Epithelial cell of prostate (primary cell): Measurements from ENCODE around the gene TRAF4.
"Not testable (repeated sequence)": the region's sequence is repeated elsewhere in the genome, so short reads cannot be mapped to it uniquely, and the experiment has no call there.

Experiments used
- DNase-seq: peaks from one replicate; pipeline ENCODE4 v3.0.0-alpha.2; 2011; ENCODE audit warnings: low read depth, low spot score
- H3K27ac ChIP-seq: fragments of 450-650 bp; 2 replicates; pipeline ENCODE4 v1.5.1; 2017; ENCODE audit warnings: mild to moderate bottlenecking

TRAF4 gene

DNA sequence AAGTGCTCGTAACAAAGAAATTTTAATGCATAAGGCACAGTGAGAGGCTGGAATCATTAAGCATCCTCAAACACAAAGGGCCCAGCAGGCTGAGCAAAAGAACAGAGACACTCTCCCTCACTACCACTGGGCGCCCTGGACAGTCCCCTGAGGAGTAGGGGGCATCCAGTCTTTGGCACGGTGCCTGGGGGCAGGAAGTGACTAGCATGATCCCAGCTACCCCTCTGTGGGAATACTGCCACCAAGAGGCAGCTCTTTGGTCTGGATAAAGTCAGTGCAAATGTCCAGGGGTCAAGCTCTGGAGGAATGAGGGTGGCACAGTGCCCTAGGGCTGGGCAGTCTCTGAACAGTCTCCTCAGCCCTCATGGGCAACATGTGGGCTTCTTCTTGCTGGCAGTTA is 29.5 kb upstream of the TRAF4 start:
- no peak overlapping the region for H3K27ac ChIP-seq
- DNase-seq: no peak

DNA sequence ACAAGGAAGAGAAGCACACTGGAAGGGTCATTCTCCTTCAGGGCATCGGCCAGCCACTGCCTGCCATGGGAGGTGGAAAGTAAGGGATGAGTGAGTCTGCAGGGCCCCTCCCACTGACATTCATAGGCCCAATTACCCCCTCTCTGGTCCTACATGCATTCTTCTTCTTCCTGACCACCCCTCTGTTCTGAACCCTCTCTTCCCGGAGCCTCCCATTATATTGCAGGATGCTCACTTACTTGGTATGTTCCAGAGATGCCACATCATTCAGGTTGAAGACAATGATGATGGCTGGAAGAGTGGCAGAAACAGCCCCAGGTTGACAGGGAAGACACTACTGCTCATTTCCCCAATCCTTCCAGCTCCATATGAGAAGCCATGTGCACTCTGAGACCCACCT is 28.6 kb upstream of the TRAF4 start:
- no peak for DNase-seq
- H3K27ac ChIP-seq: no peak overlapping the region

DNA sequence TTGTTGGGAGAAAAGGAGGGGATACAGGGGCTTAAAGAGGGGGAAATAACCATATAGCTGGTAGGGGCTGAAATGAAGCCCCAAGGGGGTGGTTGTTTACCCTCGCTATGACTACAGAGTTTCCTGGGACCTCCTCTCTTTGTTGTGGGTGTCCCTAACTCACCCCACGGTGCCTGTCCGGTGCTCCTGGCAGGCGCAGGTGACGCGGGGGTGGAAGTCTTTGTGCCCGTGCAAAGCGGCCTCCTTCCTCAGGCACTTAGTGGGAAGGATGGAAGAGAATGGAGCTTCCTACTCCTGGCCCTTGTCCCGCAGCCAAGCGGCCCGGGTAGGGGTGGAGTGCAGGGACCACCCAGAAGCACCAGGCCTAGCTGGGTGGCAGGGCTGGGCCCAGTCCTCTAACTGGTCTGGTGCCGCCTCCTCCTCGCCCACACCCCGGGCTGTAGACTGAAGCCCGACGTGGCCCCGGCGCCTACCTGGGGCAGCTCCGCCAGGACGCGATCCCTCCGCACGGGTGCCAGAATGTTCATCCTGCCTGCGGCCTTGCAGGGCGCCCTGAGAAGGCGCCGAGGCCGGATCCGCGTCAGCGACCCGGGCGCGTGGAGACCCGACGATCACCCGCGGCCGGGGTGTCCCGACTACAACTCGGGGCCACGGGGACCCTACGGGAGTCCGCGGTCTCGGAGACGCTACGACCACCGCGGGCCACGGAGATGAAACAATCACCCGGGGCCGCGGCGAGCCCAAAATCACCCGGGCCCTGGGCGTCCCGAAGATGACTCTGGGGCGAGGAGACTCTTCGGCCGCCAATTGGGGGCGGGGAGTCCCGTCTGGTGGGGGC is 26.9 kb upstream of the TRAF4 start:
- DNase-seq: no peak
- peak overlapping the region; percentile 99 for H3K27ac ChIP-seq

GRCh38 chr17:28717578-28718332 is 26.1 kb upstream of the TRAF4 start, which contains the start of gene RAB34:
TSS of gene RAB34 (minus strand) at chr17:28717868. CDS start at chr17:28717266, 602 bp downstream.
- no peak for DNase-seq
- H3K27ac ChIP-seq: peak within 1 kb of the TSS; percentile 99

DNA sequence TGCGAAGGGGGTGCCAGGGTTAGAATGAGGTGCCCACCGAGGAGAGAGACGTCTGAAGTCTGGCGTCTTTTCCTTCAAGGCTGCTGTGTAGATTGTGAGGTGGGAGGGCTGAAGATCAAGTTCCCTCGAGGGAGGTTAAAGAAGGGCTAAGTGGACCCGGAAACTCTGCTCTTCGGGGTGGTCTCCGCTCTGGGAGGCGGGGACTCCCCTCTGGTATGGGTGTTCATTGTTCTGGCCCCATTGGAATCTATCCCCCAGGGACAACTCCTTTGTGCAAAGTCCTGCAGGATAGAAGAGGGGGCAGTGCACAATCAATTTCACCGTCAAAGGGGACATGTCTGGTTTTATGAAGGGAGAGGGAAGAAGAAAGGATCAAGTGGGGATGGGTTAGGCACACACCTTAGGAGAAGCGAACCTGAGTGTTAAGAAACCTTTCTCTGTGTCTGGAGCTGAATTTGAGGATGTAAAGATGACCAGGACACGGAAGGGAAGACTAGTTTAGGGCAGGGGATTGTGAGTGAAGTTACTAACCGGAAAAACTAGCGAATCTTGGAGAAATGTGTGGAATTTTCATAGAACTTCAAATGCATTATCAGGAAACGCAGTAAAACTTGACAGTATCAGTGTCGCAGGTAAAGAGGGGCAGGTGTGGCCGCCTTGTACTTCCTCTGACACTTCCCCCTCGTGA is 25.3 kb upstream of the TRAF4 start:
- DNase-seq: no peak
- H3K27ac ChIP-seq: peak overlapping the region; percentile 99

DNA sequence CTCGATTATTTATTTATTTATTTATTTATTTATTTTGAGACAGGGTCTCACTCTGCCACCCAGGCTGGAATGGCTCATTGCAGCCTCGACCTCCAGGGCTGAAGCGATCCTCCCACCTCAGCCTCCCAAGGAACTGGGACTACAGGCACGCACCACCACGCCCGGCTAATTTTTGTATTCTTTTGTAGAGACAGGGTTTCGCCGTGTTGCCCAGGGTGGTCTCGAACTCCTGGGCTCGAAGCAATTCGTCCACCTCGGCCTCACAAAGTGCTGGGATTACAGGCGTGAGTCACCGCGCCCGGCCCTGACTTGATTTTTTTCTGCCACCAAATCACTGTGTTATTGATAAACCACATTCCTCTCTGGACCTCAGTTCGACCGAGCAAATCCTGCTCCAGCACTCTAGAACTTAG is 24.8 kb upstream of the TRAF4 start:
- DNase-seq: no peak

DNA sequence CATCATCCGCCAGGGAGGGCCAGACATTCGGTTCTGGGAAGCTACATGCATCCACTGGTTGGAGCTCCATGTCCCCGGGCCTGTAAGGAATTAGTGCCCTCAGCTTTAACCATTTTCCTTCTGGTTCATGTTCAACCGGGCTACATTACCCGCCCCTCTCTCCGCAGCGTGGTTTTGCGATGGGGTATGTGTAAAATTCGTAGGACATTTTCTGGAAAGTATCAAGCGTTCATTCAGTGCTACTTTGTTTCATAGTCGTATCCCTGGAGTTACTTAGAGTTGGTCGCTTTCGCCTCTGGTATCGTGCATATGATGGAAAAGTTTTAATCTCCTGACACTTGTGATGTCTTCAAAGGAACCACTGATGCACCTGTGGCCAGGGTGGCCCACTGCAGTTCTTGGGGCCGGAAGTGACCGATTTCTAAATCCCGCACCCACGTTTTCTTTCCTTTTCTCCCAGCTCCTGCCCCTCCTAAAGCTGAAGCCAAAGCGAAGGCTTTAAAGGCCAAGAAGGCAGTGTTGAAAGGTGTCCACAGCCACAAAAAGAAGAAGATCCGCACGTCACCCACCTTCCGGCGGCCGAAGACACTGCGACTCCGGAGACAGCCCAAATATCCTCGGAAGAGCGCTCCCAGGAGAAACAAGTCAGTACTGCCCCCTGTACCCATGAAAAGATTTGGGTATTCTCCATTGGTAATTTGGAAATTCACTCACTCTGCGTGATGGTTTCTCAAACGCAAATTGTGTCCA is 23.4 kb upstream of the TRAF4 start:
- H3K27ac ChIP-seq: peak overlapping the region; percentile 99
- no peak for DNase-seq

More for the DNA sequence above, 24.8 kb upstream of the TRAF4 start:
- H3K27ac ChIP-seq: peak overlapping the region; percentile 99

DNA sequence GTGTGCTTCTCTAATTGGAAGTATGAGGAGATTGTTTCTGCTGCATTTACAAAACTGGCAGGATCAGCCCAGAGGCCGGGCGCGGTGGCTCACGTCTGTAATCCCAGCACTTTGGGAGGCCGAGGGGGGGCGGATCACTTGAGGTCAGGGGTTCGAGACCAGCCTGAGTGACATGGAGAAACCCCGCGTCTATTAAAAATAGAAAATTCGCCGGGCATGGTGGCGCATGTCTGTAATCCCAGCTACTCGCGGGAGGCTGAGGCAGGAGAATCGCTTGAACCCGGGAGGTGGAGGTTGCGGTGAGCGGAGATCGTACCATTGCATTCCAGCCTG is 22.8 kb upstream of the TRAF4 start:
- peak overlapping the region; percentile 99 for H3K27ac ChIP-seq
- not testable (repeated sequence) for DNase-seq

- no peak for DNase-seq
- H3K27ac ChIP-seq: peak overlapping the region; percentile 99
These were observed 21.2 kb upstream of the TRAF4 start for GRCh38 chr17:28722417-28723158.

DNA sequence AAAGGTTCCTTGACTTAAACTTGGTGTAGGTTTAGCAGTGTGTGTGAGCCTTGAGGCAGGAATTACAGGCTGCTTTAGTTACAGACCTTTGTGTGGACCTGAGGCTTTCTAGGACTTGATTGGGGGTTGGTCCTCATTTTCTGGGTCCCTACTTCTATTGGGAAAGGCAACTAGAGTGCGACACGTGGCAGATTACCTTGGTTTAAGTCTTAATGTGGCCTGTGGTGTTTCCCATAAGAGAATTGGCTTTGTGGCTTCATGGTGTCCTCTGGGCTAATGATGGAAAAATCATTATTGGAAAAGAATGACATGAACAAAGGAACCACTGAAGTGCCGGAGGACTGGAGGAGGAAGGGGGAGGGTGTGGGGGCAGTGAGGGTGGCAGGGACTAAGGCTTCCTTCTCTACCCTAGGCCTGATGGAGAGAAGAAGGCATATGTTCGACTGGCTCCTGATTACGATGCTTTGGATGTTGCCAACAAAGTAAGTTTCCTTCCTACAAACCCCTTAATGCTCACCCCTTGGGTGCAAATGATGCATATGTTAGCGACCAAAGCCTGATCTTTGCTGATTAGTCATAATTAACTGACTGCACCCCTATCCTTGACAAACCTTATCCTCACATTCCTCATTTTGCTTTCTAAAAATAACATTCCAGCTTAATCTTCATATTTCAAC is 20.5 kb upstream of the TRAF4 start:
- peak overlapping the region; percentile 99 for H3K27ac ChIP-seq
- no peak for DNase-seq

DNA sequence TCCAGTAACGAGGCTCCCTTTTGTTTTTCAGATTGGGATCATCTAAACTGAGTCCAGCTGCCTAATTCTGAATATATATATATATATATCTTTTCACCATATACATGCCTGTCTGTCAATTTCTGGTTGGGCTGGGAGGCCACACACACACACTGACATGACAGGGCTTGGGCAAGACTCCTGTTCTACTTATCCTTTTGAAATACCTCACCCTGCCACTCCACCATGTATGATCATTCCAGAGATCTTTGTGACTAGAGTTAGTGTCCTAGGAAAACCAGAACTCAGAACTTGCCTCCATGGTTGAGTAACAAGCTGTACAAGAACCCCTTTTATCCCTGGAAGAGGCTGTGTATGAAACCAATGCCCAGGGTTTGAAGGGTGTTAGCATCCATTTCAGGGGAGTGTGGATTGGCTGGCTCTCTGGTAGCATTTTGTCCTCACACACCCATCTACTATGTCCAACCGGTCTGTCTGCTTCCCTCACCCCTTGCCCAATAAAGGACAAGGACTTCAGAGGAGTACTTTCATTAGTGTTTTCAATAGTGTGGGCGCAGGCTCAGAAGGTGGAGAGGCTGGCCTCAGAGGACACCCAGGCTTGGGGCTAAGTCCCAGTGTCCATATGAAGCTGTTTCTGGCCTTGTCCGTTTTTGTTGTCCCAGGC is 19.8 kb upstream of the TRAF4 start:
- peak overlapping the region; percentile 99 for H3K27ac ChIP-seq
- not testable (repeated sequence) for DNase-seq

- no peak for DNase-seq
- H3K27ac ChIP-seq: peak overlapping the region; percentile 99
These were observed 19.2 kb upstream of the TRAF4 start for GRCh38 chr17:28724500-28725165.

DNA sequence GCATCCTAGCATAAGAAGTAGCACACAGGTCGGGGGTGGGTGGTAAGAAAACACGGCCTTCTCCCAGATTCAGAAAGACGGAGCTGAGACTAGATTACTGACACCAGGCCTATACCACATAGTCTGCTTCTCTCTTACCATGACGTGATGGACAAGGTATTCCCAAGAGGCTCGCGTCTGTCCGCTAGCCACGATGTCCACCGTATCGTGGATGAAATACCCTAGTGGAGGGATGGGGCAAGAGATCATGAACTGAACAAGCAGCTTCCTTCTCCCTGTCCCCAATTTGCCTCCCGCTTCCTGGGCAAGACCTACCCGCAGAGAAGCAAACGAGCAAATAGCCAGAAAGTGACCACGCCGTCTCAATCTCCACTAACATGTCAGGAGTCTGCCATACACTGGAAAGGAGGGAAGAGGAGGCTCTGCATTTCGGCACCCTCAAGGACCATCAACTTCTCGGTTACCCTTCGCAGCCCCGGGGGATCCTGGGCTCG is 18.6 kb upstream of the TRAF4 start:
- no peak for DNase-seq

DNA sequence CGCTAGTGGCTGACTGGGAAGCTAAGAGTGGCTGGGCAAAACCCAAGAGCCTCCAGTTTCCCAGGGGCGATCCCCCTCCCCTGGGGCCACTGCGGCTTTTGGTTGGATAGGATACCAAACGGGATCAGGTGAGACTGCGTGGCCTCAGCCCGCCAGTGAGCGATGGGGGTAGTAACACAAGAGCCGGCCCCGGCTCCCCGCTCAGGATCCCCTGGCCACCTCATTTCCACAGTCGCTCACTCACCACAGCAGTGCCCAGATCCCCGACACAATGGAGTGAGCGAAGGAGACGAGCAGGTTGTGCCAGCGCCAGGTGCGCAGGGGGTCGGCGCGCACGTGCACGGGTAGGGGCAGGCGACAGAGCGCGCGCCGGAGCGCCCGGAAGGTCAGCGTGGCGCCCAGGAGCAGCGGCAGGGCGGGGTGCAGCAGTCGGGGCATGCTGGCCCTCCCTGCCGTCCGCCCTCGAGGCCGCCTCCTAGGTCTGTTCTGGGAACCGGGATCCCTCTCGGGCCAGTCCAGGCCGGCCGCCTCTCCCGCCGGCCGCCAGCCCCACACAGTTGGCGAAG is 18.1 kb upstream of the TRAF4 start:
- no peak for DNase-seq
- peak overlapping the region; percentile 99 for H3K27ac ChIP-seq

More for the DNA sequence above, 18.6 kb upstream of the TRAF4 start:
- H3K27ac ChIP-seq: peak overlapping the region; percentile 99

DNA sequence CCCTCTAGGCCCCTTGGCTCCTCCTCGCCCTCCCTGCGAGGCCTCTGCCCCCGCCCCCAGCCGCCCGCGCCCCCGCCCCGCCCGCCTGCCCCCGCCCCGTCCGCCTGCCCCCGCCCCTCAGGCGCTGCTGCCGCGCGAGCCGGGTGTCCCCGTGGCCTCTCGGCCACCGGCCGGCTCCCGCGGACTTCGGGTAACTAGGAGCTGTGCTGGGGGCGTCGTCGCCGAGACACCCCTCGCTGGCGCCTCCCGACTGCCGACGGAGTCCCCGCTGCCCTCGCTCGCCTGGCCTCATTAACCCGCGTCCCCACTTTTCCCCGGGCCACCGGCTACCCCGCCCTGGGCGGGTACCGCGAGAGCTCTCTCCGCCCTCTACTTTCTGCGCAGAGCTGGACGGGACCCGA is 17.6 kb upstream of the TRAF4 start, which contains the start of gene TLCD1:
Gene TLCD1 (minus strand): TSS at position 8 of the 401 bp plus-strand sequence. CDS start 136 bp downstream, outside the sequence.
- no peak for DNase-seq
- H3K27ac ChIP-seq: peak within 1 kb of the TSS; percentile 99

DNA sequence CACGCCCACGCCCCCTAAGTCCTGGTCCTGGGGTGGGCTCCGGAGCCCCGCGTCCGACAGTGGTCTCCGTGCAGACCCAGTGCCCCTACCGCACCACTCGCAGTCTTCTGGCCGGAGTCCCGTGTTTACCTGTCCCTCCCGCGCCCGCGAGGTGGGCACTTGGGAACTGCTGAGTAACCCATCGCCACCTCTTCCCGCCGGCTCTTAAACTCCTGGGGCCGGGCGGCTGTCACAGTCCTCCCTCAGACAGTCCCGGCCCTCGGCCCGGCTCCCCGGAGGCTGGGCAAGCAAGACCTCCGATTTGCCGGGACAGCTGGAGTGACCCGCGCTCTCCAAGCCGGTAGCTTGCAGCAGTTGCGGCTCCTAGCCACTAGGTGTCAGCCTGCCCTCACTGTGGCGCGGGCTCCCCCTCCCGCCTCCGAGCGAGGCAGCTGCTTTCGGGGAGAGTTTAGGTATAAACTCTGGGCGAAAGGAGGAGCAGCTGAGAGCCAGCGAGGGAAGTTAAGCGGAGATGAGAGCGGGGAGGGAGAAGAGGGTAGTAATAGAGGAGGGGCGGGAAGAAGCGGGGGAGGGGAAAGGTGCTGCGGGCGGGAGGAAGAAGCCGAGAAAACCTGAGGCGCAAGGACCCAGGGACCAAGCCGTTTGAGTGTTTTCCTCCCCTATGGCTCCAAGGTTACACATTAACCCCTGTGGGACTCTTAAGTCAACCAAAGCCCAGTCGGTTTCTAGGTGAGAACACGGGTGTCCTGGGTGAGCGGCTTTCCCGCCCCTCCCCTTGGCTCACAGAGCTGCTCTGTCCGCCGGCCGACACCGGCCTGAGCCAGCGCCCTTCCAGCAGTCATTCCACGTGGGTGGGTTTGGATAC is 17.0 kb upstream of the TRAF4 start:
- H3K27ac ChIP-seq: peak overlapping the region; percentile 99
- peak; percentile 78 for DNase-seq
